Right lobe of liver (tissue), 4 donors: ENCODE results near the gene S100PBP.

Source experiments
- POLR2A ChIP-seq: fragments of 450-650 bp; IDR thresholded peaks from one replicate; pipeline ENCODE4 v1.6.1; 2017; ENCODE audit warnings: antibody characterized with exemption, mild to moderate bottlenecking
- TF ChIP-seq, protein P1 (sequence below), 4 donors: fragments of 200-600 bp in 3 of 4; fragments of 450-650 bp in 1 of 4; IDR thresholded peaks; one replicate each; pipeline versions ENCODE4 v1.5.1 to v1.8.0; 2016 to 2022; ENCODE audit warnings: antibody characterized with exemption in 4 of 4, mild to moderate bottlenecking in 2 of 4
- donor health status: DM: no; HTN: no; CAD: no.
- donor health status: DM: no; HTN: no; CAD: no.
- donor health status: DM: no; HTN: yes; CAD: no.

DNA sequence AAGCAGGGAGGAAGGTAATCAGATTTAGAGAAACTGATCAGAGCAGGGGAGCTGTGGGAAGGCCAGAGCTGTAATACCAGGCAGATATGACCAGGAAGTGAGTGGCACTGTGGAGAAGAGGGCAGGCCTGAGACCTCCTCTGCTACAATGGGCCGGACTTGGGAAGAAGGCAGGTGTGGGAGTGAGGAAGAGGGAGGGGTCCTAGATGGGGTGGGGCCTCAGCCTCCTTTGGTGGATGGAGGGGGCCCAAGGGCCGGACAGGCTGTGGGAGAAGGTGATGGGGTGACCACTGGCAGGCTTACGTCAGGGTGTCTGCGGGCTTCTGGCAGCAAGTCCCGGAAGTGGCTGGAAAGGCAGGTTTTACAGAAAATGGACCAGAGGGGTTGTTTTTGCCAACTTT lies 63.8 kb downstream of the S100PBP start:
- TF ChIP-seq, protein P1, sequence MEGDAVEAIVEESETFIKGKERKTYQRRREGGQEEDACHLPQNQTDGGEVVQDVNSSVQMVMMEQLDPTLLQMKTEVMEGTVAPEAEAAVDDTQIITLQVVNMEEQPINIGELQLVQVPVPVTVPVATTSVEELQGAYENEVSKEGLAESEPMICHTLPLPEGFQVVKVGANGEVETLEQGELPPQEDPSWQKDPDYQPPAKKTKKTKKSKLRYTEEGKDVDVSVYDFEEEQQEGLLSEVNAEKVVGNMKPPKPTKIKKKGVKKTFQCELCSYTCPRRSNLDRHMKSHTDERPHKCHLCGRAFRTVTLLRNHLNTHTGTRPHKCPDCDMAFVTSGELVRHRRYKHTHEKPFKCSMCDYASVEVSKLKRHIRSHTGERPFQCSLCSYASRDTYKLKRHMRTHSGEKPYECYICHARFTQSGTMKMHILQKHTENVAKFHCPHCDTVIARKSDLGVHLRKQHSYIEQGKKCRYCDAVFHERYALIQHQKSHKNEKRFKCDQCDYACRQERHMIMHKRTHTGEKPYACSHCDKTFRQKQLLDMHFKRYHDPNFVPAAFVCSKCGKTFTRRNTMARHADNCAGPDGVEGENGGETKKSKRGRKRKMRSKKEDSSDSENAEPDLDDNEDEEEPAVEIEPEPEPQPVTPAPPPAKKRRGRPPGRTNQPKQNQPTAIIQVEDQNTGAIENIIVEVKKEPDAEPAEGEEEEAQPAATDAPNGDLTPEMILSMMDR (IDR thresholded peaks at IDR 0.05): no peak
- no peak for TF ChIP-seq POLR2A
